ENCODE measurements around the gene MYRFL. TPM values are rescaled to one million over a fixed set of nuclear protein-coding genes. Genes with fewer than 3 reads are reported as not detected.
"Not testable (repeated sequence)": the region's sequence is repeated elsewhere in the genome, so short reads cannot be mapped to it uniquely, and the experiment has no call there.

MYRFL gene
- polyA plus RNA-seq, 3 donors = 1.6 to 4.9 (median 3.2) TPM

DNA sequence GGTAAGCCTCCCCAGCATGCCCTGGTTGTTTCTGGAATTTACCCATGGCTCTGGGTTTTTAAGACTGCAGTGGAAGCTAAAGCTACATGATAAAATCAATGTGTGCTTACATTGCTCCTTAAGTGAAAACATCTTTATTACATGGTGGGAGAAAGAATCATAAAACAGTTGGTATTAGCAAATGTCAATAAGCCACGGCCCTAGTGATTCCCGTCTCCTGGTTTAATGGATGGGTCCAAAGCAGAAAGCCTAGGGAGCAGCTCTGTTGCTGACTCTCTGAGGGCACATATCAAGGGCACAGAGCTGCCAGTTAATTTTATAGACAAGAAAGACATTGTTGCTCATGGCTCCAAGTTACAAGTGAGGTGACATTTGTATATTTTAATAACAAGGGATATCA, 127.9 kb downstream of the MYRFL start:
- no peak for DNase-seq (ENCODE audit: extremely low read depth in 1 of 11, low read depth in 9 of 11, low spot score in 4 of 11)

DNA sequence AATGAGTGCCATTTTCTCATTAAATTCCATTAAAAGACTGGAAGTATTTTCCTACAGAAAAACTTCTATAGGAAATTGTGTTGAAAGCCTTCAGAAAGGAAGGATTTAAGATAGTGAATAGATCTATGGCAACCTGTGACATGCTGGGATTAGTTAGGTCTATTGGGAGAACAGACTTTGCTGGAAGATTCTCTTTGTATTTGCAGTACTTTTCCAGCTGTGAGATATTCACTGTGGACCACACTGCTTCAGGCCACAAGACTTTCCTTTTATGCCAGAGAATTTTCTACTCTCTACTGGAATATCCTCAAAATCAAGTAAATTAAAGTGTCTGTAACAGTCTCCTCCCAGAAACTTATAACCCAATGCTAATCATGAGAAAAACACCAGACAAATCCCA, 136.2 kb downstream of the MYRFL start:
- DNase-seq (ENCODE audit: extremely low read depth in 1 of 11, low read depth in 9 of 11, low spot score in 4 of 11) = no peak

DNA sequence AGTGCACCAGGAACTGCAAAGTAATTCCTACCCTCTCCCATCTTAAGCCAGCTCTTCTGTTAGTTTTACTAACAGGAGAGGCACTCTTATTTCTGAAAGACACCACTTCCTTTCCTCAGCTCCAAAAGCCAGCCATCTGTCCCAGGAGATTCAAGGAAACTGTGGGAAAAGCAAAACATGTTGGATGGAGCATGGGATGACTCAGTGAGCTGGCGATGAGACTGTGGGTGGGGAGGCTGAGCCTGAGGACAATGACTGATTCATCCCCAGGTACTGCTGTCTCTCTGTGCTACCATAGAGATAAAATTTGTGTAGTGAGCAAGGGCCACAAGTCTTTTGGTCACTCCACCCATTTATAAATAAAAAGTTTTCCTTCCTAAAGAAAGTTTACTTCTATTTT, 141.4 kb downstream of the MYRFL start:
- no peak for DNase-seq (ENCODE audit: extremely low read depth in 1 of 11, low read depth in 9 of 11, low spot score in 4 of 11)

DNA sequence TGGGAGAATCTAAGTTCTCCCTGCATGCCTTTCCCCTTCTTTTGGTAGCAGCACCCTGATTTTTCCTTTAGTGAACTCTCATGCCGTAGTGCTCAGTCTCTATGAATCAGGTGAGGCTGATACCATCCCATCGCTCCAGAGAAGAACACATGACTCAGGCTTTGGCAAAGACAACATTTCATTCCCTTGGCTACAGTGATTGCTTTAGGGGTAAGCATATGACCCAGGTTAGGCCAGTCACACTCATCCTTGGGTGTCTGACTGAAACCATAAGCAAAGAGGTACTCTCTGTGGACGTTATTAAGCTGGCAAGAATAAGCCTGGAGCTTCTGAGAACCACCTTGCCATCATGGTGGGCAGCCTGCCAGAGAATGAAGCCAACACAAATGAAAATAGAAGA, 141.8 kb downstream of the MYRFL start:
- DNase-seq (ENCODE audit: extremely low read depth in 1 of 11, low read depth in 9 of 11, low spot score in 4 of 11) = no peak

DNA sequence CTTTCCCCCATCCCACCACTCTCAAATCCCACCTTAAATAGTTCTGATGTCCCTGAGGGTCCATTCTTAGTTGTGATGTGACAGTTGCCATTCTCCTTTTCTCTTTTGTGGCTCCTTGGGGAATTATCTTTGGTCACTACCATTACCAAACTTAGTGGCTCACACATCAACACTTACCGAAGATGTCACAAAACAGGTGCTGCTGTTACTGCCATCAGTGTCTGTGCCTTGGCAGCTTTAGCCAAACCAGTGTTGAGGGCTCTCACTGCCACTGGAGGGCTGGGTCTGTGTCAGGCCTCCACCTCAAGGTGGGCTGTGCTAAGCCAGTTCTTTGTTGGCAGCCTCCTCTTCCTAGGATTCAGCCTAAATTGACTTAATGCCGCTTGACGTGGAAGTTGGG, 144.0 kb downstream of the MYRFL start:
- DNase-seq (ENCODE audit: extremely low read depth in 1 of 11, low read depth in 9 of 11, low spot score in 4 of 11) = no peak

DNA sequence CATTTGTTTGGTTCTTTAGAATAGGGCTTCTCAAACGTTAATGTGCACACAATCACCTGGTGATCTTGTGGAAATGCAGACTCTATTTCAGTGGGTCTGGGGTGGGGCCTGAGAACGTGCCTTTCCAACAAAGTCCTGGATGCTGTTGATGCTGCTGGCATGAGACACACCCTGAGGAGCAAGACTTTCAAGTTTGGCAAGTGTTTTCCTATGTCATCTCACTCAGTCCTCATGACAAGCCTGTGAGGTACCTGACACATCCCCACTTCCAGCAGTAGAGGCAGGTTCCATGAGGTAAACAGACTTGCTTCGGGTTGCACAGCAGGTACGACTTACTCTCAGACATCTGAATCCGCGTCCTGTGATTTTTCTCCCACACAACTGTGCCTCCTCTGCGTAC, 147.1 kb downstream of the MYRFL start:
- no peak for DNase-seq (ENCODE audit: extremely low read depth in 1 of 11, low read depth in 9 of 11, low spot score in 4 of 11)

DNA sequence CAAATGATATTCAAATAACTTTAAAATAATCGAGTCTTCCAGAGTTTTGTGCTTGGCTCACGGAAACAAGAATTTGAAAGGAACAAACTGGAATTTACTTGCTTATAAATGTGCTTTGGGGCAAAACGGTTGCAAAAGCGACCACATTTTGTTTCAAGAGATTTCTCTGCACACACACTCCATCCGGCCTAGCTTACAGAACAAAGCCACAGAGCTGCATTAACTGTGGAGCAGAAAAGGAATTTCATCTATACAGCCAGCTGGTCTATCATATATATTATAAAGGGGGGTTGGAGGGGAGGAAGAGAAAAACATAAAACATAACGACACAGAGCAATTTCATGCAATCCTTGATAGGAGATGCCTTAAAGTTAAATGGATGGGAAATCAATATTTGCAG, 153.0 kb downstream of the MYRFL start:
- DNase-seq (ENCODE audit: extremely low read depth in 1 of 11, low read depth in 9 of 11, low spot score in 4 of 11) = no peak

DNA sequence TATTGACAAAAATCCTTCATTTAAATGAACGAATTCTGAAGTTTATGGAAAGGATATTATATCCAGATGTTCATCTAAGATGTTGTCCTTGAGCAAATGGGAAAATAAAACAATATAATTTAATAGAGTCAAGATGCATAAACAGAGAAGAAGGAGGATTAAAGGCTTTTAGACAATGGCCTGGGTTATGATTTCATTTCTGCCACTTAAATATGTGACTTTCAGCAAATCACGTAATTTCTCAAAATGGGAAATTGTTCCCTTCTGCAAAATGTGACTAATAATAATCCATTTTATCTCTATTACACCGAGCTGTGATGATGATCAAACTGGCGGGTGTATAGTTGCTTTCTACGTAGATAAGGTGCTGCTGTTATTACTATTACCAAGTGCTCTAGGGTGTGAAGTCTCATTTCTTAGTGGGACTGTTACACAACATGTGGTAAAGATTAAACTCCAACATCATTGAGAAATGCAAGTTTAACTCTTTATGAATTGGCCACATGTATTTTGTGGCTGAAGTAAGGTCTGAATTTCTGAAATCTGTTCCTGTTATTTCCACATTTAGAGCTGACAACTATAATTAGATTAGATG, 157.0 kb downstream of the MYRFL start:
- DNase-seq (ENCODE audit: extremely low read depth in 1 of 11, low read depth in 9 of 11, low spot score in 4 of 11) = no peak

DNA sequence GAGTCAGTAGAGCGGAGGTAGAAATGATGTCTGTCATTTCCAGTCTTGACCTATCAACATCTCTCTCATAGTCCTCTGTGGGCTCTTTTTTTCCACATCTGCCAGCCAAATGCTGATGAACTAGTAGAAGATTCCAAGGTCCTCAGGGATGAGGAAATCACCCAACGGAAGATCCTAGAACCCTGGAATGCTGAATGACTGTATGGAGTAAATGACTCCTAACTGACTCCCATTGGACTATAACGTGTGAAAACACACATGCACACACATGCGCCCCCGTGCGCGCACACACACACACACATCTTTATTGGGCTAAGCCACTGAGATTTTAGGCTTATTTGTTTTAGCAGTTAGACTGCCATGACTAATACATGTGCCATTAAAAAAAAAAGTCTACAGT, 159.2 kb downstream of the MYRFL start:
- DNase-seq (ENCODE audit: extremely low read depth in 1 of 11, low read depth in 9 of 11, low spot score in 4 of 11) = no peak

DNA sequence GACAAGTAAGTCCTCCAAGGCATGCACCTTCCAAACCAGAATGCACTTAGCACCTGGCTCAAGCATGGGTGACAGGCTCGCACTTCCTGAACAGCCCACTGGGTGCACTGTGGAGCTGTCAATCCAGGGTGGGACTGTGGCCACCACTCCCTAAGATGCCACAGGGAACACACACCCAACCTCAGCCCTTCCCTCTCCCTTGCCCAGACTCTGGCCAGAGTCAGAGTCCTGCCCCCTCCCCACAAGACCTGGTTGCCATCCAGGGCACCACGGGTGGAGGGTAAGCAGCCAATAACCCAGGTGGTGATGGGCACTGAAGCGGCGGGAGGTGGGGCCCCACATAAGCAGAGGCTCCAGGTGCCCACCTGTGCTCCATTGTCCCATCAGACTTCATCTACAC, 160.6 kb downstream of the MYRFL start:
- no peak for DNase-seq (ENCODE audit: extremely low read depth in 1 of 11, low read depth in 9 of 11, low spot score in 4 of 11)

DNA sequence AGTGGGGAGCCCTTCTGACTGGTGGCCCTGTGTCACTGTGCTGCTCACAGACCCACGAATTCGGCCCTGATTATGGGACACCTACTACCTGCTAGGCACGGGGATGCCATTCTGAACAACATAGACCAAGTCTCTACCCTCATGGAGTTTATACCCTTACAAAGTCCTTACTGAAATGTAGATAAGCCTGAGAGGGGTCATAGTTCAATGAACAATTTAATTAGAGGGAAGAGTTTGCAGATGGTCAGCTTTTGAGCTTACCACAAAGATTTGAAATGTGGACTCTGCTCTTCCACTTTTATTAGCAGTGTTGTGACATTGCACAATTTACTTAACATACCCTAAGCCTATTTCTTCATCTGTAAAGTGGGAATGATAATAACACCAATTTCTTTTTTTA, 161.1 kb downstream of the MYRFL start:
- DNase-seq (ENCODE audit: extremely low read depth in 1 of 11, low read depth in 9 of 11, low spot score in 4 of 11) = no peak

DNA sequence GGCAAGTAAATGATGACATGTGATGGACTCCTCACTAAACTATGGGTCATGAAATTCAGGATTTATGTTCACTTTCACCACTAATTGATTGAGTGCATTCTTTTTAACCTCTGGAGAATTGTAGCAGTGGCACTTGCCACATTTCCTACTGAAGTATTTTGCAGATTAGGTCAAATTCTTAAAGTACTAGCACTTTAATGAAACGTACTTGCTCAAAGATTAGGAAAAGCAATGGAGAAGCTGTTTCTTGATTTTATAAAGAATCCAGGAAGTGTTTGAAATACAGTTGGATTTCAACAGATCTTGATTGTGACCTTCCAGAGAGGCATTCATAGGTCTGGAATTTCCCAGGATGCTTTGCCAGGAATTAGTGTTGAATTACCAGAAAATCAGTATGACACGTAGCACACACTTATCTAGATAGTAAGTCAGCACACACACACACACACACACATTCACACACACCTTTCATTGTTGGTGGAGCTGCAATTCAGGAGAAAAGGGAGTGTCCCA, 162.6 kb downstream of the MYRFL start:
- peak in 9 of 11 donors; percentile 26 to 68 (median 48) for DNase-seq (ENCODE audit: extremely low read depth in 1 of 11, low read depth in 9 of 11, low spot score in 4 of 11)

DNA sequence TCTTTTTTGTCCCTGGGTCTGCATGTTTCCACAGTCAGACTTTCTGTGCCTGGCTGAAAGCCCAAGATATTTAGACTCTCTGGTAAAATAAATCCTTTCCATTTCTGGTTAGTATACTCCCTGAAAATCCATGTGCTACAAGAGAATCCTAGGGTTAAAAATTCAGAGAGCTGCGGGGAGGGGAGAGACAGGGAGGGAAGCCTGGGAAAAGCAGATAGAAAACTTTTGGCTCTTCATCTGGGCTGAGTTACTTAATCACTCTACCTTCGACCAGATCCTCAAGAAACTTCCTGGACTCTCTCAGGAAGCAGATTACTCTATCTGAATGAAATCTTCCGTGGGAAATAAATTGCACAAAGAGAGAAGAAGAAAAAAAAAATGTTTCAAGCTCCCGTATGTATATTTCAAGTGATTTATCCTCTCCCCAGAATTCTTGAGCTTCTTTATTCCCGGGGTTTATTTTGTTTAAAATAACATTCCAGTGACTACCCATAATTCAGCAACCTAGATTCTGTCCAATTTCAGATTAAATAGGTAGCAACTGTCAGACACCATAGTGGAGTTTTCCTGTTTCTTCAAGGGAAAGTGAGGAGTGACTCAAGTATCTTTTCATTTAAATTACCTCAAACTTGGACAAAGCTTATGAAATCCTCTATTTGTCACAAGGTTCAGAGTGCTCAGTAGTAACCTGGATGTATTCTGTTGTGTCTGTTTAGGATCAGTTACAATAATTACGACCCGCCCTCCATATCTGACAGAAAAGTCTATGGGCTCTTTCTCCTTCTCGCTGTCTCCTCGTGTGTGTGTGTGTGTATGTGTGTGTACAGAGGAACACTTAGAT, 163.7 kb downstream of the MYRFL start:
- peak in 1 of 11 donors; percentile 20 for DNase-seq (ENCODE audit: extremely low read depth in 1 of 11, low read depth in 9 of 11, low spot score in 4 of 11)

DNA sequence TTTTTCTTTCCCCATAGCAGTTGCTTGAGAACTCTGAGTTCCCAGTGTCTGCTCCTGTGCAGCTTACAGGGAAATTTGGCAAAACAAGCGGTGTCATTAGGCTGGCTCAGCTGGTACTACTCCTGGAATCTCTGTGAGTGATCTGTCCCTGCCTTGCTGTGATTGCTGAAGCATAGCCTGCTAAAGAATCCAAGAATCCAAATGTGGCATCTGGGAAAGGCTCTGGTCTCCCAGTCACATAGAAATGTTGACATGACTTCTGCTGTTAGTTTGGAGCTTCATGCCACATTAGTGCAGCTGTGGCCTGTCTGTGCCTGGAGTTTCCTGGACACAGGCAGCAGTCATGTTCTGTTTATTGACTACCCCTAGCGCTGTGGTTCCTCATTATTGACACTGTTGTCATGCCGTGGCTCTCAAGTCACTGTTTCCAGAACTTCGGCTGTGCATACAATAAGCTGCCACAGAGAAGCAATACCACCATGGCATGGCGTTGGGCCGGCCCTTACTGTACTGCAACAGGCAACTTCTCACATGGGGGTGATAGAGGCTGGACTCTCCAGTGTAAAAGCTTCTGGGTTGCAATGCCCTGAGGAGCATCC, 166.8 kb downstream of the MYRFL start:
- no peak for DNase-seq (ENCODE audit: extremely low read depth in 1 of 11, low read depth in 9 of 11, low spot score in 4 of 11)

DNA sequence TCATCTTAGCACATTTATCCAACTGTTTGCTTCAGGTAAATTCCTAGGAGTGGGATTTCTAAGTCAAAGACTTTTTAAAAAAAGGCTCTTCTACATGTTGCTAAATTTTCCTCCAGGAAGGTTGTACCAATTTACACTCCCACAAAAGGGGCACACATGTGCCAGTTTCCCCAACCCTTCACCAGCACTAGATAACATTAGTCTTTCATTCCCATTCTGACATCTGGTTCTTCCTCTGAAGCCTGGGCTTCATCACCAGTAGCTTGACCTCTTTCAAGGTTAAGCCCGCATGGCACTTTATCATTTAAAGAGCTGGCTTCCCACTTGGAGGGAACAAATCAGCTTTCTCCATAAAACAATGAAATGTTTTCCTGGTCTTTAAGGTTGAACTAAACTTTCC, 168.4 kb downstream of the MYRFL start:
- no peak for DNase-seq (ENCODE audit: extremely low read depth in 1 of 11, low read depth in 9 of 11, low spot score in 4 of 11)

DNA sequence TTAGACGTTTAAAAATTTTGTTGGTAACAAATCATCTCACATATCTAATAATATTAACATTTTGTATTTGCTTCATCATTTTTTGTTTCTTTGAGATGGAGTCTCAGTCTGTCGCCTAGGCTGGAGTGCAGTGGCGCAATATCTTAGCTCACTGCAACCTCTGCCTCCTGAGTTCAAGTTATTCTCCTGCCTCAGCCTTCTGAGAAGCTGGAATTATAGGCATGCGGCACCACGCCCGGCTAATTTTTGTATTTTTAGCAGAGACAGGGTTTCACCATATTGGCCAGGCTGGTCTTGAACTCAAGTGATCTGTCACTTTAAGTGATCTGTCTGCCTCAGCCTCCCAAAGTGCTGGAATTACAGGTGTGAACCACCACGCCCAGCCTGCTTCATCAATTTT, 169.1 kb downstream of the MYRFL start:
- DNase-seq (ENCODE audit: extremely low read depth in 1 of 11, low read depth in 9 of 11, low spot score in 4 of 11) = not testable (repeated sequence)

DNA sequence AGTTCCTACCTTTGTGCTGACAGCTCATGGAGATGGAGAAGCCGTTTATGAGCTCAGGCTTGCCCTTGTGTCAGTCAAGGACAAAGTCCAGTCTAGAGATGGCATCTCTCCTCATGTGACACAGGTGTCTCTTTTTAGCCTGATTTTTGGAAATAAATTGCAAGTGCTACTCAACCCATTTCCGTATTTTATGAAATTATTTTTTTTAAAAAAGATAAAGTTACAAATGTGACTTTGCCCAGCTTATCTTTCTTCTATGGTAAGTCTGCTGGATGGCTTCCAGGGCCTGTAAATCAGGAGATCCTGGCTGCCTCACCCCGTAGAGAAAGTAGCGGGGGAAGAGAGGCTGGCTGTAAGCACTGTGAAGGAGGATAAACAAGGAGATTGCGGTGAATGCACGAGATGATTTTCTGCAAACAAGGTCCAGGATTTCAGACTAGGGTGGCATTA, 169.7 kb downstream of the MYRFL start:
- DNase-seq (ENCODE audit: extremely low read depth in 1 of 11, low read depth in 9 of 11, low spot score in 4 of 11) = no peak

DNA sequence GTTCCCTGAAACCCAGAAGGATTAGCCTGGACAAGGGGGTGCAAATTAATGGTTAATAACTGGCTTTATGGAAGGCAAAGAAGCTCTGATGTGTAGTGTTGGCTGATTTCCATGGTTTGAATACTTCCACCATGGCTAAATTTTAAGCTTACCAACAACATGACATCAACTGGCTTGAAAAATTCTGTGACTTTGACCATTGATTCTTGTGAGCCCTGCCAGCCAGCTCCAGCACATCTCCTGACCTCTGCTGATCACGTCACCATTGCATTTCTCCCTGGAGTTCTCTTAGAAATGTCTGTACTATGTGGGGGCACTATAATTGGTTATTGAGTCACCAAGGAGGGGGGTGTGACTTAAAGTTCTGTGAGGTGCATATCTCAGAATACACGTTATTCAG, 171.2 kb downstream of the MYRFL start:
- no peak for DNase-seq (ENCODE audit: extremely low read depth in 1 of 11, low read depth in 9 of 11, low spot score in 4 of 11)

DNA sequence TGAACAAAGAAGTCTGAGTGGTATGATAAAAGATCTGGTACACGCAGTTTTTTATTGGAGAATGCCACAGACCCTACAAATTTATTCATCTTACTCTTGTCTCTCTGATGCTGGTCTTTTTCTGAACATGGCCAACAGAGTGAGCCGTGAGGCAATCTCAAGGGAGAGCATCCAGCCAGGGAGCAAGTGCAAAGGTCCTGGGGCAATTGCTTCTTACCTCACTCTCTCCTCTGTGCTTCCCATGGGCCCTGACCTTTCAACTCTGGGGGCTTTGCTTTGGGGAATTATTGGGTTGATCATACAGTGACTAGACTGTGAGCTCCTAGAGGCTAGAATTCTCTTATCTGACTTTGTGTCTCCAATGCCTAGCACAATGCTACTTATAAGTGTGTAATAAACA, 171.7 kb downstream of the MYRFL start:
- DNase-seq (ENCODE audit: extremely low read depth in 1 of 11, low read depth in 9 of 11, low spot score in 4 of 11) = no peak

DNA sequence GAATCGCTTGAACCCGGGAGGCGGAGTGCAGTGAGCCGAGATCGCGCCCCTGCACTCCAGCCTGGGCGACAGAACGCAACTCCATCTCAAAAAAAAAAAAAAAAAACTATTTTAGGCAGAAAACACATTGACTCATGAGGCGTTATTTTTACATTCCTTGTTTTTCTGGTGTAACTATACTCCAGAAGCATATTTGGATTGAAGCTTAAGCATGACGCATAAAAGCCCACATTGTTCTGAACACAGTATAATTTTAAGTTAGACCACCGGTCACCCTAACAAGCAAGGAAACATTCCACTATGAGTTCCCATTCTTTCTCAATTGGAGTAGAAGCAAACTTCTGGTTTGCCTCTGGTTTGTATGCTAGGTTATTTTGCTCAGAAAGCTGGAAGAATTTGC, 173.0 kb downstream of the MYRFL start:
- DNase-seq (ENCODE audit: extremely low read depth in 1 of 11, low read depth in 9 of 11, low spot score in 4 of 11) = no peak

Measured in renal cortex interstitium (tissue), 11 donors.